GM18511 (cell line): ENCODE data around the gene ZNF730.
"Not testable (repeated sequence)": the region's sequence is repeated elsewhere in the genome, so short reads cannot be mapped to it uniquely, and the experiment has no call there.

ENCODE experiments used
- ATAC-seq: cut with Tn5 transposase; IDR thresholded peaks from one replicate; pipeline ENCODE4 v1.9.1; 2021; ENCODE audit warnings: mild to moderate bottlenecking, moderate library complexity; ENCODE audit not compliant: unreplicated experiment

Gene ZNF730

DNA sequence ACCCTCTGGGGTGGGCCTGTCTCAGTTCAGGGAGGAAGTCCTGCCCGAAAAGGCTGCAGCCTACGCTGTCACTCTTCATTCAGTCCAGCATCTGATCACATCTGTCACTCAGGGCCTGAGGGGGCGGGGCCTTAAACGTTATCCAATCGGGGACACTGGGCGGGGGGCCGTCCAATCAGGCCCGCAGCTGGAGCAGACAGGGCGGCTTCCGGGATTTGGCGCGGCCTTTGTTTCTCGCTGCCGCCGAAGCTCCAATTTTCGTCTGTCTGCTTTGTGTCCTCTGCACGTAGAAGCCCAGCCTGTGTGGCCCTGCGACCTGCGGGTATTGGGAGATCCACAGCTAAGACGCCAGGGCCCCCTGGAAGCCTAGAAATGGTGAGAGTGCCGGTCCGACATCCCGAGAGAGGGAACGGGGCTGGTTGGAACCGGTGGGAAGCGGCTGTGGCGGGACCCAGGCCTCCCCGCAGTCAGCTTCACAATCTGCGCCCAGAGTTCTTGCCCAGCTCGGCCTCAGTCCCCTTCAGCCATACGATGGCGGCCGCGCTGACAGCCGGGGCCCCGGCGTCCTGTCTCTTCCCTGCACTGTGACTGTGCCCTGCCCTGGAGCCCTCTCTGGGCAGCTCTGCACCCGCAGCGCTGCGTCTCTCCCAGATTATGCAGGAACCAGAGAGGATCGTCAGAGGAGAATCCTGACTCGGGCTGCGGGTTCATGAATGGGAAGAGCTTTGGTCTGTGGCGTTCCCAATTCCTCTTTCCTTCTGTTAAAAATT is at the start of gene ZNF730:
TSS of gene ZNF730 (plus strand) at position 224 of the 770 bp plus-strand sequence. CDS start at position 373, 149 bp downstream.
- no peak for ATAC-seq

DNA sequence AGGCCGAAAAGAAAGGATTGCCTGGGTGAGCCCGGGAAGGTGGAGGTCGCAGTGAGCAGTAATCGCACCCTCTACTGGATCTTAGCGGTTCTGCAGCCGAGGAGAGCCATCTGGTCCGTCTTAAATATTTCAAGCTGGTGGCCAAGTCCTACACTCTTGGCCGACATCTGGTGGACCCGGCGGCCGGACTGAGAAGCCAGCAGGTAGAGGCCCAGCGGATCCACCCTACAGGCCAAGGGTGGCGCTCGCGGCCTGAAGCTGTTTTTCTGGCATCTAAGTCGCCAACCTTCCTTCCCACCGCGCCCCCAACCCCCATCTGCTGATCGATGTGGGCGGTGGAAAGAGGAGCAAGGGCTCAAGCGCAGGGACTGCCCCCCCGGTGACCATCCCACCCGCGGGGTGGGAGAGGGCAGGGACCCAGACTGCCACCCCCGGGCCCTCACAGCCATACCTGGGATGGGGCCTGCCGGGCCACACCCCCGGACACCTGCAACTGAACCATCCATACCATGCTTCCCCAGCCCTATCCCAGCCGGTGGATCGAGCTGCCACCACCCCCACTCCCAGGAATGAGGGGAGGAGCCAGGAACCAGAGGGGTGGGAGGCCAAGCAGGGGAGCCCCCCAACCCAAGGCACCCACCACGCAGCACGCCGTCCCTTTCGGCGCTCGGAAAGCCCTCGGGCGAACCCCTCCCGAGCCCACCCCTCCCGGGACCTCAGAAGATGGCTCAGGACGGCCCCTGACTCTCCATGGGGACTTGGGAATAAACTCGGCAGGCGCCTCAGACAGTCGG is 46.3 kb upstream of the ZNF730 start:
- no peak for ATAC-seq

DNA sequence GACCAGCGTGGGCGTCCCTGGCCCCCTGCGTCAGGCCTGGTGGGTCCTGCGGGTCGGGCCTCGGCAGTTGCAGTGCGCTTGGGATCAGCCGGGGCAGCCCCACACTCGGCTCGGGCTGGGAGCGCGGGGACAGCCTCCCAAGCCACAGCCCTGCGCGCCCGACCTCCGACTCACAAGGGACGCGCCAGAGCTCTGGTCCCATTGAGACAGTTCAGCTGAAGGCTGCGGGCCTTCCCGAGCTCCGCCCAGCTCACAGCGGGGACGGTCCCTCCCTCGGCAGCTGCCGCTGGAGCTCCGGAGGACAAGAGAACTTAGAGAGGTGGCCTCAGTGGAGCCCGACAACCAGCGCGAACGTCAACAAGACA is 45.7 kb upstream of the ZNF730 start:
- ATAC-seq, result no peak

DNA sequence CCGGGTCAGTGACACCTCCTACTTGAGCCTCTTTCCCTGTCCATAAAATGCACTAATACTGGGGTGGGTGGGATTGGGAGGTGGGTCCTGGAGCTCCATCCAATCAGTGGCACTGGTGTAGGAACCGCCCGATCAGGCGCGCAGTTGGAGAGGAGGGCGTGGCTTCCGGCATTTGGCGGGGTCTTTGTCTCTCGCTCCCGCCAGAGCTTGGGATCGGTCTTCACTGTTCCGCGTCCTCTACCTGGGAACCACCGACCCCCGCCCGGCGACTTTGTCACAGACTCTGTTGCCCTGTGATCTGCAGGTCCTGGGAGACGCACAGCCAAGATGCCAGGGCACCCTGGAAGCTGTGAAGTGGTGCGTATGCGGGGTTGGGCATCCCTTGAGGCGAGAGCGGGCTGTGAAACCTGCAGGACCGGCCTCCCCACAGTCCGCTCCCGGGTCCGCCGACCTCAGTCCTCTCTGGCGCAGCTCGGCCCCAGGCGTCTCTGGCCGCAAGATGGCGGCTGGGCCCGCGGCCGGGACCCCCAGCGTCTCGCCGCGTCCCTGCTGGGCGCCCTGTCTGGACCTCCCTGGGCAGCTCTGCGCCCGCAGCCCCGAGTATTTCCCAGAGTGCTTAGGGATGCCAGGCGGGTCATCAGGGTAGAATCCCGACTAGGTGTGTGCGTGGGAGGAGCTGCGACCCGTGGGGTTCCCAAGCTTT is 41.6 kb upstream of the ZNF730 start:
- no peak for ATAC-seq

DNA sequence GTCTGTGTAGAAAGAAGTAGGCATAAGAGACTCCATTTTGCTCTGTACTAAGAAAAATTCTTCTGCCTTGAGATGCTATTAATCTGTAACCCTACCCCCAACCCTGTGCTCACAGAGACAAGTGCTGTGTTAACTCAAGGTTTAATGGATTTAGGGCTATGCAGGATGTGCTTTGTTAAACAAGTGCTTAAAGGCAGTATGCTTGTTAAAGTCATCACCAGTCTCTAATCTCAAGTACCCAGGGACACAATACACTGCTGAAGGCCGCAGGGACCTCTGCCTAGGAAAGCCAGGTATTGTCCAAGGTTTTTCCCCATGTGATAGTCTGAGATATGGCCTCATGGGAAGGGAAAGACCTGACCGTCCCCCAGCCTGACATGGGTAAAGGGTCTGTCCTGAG is 39.0 kb upstream of the ZNF730 start:
- ATAC-seq, result not testable (repeated sequence)

DNA sequence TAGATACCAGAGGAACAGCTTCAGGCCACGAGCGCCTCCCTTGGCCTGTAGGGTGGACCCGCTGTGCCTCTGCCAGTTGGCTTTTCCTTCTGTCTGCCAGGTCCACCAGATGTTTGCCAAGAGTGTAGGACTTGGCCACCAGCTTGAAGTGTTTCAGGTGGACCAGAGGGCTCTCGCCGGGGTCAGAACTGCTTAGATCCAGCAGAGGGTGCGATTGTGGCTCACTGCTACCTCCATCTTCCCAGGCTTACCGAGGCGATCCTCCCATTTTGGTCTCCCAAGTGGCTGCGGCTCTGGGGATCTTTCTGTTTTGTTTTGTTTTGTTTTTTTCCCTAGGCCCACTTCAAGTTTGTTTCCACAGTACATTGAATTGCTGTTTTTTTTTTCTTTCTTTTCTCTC is 23.0 kb upstream of the ZNF730 start:
- no peak for ATAC-seq

DNA sequence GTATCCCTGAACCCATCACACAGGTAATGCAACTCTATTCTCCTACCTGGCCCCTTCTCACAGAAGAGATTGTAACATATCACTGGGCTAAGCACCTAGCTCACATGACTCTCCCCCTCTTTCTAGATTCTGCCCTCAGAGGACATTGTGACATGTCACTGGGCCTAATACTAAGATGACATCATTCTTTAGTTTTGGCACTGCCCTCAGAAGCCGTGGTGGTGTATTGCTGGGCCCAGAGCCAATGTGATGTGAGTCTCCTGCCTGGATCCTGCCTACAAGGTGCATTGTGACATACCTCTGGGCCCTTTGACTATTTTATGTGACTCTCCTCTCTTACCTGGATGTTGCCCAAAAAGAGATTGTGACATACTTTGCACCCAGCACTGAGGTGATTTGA is 21.4 kb upstream of the ZNF730 start:
- ATAC-seq, result no peak

DNA sequence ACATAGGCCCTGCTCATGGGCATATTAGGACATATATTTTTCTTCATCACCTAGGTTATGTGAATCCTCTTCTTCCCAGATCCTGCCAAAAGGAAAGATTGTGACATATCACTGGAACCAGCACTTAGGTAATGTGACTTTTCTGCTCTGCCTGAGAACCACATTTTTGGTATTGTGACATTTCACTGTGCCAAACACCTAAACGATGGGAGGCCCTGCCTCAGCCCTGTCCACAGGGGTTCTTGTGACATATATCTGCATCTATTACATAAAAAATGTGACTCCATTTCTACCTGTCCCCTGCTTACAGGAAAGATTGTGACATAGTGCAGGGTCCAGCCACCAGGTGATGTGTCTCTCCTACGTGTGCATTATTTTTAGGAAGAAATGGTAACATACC is 18.5 kb upstream of the ZNF730 start:
- no peak for ATAC-seq

DNA sequence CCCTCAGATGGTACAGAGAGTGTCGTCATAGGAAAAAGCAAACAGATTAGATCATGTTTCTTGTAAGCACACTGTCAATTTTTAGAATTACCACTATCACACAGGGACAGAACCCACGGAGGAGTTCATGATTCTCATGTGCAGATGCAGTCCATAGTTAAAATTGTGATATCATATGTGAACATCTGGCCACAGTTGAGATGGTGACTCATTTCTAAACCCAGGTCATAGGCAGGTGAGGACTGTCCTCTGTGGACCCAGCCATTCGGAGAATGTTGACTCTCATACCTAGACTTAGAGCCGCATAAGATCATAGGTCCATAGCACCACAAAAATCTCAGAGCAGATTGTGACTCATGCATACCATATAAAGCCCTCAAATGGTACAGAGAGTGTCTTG is 17.8 kb upstream of the ZNF730 start:
- no peak for ATAC-seq

DNA sequence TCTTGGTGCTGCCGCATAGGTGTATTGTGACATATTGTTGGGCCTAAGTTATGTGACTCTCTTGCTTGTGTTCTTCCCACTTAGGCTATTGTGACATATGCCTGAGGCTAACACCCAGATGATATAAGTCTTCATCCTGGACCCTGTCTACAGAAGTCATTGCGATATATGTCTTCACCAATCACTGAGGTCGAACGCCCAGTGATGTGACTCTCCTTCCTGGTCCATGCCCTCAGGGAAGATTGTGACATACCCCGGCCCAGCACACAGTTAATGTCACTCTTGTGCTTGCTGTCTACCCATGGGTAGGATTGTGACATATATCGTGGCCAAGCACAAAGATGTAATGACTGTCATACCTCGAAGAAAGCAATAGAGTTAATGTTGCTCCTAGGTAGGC is 16.9 kb upstream of the ZNF730 start:
- ATAC-seq, result no peak

DNA sequence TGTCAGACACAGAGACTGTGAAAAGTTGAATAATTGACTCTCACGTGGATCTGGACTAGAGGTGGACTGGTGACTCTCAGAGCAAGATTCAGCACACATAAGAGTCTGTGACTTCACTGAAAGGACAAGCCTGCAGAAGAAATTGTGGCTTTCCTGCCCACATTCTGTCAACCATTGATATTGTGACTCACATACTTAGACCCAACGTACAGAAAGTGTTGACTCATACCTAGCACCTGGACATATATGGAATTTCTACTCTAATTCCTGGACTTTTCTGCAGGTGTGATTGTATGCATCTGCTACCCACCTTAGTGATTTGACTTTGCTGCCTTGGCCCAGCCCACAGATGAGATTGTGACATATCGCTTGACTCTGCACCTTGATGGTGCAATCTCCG is 15.6 kb upstream of the ZNF730 start:
- ATAC-seq, result no peak

DNA sequence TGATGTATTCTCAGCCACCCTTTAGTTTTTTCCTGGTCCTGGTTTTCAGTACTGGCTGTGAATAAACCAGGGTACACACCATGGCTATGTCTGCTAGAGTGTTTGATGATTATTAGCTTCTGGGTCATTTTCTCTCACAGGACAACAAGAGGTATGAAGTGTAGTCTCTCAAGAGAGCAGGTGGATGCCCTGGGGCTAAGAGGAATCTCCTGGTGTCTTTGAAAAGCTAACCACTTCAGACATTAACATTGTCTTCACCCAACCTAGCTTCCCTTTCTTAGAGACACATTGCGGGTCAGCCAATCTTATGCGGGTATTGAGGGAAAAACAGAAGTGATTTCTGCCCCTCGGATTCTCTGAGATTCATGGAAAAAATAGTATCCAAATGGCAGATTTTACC is 1.6 kb downstream of the ZNF730 start:
- ATAC-seq, result no peak

DNA sequence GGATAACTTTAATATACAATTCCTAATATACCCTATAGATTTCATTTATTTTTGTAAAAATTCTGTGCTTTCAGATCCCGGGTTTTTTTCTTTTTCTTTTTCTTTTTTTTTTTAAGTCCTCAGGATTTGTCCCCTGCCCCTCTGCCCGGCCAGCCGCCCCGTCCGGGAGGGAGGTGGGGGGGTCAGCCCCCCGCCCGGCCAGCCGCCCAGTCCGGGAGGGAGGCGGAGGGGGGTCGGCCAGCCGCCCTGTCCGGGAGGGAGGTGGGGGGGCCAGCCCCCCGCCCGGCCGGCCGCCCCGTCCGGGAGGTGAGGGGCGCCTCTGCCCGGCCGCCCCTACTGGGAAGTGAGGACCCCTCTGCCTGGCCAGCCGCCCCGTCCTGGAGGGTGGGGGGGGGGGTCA is 17.4 kb downstream of the ZNF730 start:
- not testable (repeated sequence) for ATAC-seq

DNA sequence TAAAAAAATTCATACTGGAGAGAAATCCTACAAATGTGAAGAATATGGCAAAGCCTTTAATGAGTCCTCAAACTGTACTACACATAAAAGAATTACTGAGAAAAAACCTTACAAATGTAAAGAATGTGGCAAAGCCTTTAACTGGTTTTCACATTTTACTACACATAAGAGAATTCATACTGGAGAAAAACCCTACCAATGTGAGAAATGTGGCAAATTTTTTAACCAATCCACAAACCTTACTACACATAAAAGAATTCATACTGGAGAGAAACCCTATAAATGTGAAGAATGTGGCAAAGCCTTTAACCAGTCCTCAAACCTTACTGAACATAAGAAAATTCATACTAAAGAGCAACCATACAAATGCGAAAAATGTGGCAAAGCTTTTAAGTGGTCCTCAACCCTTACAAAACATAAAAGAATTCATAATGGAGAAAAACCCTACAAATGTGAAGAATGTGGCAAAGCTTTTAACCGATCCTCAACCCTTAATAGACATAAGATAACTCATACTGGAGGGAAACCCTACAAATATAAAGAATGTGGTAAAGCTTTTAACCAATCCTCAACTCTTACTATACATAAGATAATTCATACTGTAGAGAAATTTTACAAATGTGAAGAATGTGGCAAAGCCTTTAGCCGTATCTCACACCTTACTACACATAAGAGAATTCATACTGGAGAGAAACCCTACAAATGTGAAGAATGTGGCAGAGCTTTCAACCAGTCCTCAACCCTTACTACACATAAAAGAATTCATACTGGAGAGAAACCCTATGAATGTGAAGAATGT is 29.0 kb downstream of the ZNF730 start:
- ATAC-seq, result no peak

DNA sequence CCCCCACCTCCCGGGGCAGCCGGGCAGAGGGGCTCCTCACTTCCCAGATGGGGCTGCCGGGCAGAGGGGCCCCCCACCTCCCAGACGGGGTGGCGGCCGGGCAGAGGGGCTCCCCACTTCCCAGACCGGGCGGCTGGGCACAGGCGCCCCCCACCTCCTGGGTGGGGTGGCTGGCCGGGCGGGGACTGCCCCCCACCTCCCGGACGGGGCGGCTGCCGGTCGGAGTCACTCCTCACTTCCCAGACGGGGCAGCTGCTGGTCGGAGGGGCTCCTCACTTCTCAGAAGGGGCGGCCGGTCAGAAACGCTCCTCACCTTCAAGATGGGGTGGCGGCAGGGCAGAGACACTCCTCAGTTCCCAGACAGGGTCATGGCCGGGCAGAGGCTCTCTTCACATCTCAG is 43.9 kb downstream of the ZNF730 start:
- ATAC-seq, result no peak

DNA sequence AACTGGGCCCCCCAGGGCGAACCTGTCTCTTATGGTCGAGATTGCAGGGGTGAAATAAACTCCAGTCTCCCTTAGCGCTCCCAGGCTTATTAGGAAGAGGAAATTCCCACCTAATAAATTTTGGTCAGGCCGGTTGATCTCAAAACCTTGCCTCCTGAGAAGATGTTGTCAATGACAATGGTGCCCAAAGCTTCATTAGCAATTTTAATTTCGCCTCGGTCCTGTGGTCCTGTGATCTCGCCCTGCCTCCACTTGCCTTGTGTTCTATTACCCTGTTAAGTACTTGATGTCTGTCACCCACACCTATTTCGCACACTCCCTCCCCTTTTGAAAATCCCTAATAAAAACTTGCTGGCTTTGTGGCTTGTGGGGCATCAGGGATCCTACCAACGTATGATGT is 51.5 kb downstream of the ZNF730 start:
- not testable (repeated sequence) for ATAC-seq

DNA sequence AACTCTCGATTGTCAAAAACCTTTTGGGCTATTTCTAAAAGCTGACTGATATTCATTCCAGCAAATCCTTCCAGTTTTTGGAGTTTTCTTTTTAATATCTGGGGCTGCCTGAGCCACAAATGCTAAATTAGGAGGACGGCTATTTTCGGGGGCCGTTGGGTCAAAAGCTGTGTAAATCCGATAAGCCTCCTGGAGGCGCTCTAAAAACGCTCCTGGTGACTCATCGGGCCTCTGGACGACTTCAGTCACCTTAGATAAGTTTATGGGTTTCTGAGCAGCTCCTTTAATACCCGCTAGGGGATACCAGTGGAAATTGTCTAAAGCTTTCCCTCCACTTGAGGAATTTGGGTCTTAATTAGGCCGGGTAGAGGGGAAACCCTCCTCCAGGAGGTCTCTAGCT is 66.4 kb downstream of the ZNF730 start:
- no peak for ATAC-seq

DNA sequence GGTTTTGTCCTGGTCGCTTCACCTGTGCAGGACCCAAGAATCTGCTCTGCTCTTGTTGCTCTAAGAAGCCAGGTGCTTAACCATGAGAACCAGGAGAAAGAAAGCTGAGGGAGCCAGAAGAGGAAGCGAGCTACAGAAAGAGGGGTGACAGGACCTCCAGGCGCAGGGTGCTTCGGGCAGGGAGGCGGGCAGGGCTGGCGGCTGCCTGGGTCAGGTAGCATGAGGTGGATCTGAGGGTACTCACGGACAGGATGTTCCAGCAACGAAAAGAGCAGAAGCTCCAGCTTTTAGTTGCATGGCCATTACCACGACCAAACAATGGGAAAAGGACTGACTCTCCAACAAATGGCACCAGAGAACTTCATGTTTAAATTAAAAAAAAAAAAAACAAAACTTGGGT is 73.5 kb downstream of the ZNF730 start:
- no peak for ATAC-seq
